HG03175 (cell line): ENCODE measurements around the gene EXPH5.
A peak's percentile ranks its signal among the peaks of the same experiment; 100 is the strongest.
"Not testable (repeated sequence)": the region's sequence is repeated elsewhere in the genome, so short reads cannot be mapped to it uniquely, and the experiment has no call there.

Experiments used
- ATAC-seq: cut with Tn5 transposase; IDR thresholded peaks from one replicate; pipeline ENCODE4 v1.9.1; 2021; ENCODE audit warnings: mild to moderate bottlenecking, moderate library complexity; ENCODE audit not compliant: unreplicated experiment

EXPH5 gene

DNA sequence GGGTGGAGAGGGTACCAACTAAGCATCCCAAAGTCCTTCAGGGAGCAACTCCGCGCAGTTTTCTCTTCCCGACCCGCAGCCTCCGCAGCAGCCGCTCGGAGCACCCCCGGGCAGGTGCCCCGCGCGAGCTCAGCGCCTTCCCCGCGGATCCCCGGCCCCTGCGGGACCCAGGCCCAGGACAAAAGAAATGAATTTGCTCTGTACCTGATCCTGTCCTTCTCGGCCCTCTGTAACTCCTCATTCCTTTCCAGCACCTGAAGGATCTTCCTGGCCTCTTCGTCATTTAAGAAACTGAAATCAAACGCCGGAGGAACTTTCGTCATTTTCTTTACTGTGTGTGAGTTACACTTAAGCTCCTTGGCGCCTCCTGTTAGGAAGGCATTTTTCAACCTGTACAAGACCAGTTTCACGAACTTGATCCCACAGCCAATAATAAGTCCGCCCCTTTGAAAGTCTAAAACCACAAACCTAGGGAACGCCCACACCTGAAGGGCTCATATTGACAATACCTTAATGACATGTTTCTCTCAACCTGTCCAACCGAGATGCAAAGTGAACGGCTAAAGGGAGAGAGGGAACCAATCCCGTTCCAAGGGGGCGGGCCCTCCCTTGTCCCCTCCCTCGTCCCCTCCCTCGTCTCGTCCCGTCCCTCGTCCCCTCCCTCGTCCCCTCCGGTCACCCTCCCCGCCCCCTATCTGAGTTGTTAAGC lies at the start of gene EXPH5:
Gene EXPH5 (minus strand): TSS at position 555 of the 709 bp plus-strand sequence. CDS start 232 bp downstream, at position 323.
- ATAC-seq: peak; percentile 92

- ATAC-seq: not testable (repeated sequence)
Observed at GRCh38 chr11:108641752-108642151, 48.2 kb upstream of the EXPH5 start.

- no peak for ATAC-seq
Observed at GRCh38 chr11:108639146-108639545, 45.6 kb upstream of the EXPH5 start.

GRCh38 chr11:108636222-108636621 lies 42.7 kb upstream of the EXPH5 start:
- ATAC-seq: no peak

GRCh38 chr11:108635106-108635505 lies 41.5 kb upstream of the EXPH5 start:
- no peak for ATAC-seq

DNA sequence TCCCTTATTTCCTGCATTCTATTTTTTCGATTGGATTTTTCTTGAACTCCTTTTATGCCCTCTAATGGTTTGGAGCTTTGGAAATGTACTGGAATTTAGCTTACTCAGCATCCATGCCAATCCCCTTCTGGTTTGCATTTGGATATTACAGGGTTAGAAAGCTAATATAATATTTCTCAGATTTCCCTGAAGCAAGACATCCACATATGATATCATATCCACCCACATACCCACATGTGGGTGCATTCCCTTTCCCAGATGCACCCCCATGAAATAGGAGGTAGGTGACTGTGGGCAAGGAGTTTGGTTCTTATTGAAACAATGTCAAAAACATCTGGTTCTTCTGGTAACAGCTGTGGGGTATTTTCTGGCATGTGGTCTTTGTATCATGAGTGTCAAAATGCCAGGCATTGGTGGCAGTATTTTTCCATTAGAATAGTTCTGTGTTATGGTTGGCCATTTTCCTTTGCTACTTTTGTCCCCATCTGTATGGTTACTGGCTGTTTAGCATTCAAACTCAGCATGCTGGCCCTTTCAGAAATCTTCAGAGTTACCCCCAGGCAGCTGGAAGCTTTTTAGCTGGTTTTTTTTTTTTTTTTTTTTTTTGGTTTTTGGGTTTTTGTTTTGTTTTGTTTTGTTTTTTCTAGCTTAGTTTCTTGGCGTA lies 38.6 kb upstream of the EXPH5 start:
- no peak for ATAC-seq

DNA sequence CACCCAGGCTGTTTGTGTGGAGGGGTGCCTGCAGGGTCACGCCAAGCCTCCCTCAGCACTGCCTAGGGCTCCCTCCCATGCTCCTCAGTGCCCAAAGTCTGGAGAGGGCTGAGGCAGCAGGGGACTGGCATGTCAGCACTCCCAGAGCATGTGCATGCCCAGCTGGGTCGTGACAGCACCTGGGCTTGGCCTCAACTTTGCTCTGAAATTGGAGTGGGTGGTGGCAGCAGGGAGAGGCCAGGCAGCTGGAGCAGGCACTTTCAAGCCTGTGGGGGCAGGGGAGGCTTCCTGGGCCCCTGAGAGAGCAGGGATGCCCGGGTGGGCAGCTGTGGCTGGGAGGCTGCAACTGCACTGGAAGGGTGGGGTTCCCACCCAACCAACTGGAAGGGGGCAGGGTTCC lies 35.7 kb upstream of the EXPH5 start:
- no peak for ATAC-seq

- ATAC-seq: no peak
Observed at GRCh38 chr11:108628812-108629211, 35.2 kb upstream of the EXPH5 start.

GRCh38 chr11:108628326-108628725 lies 34.8 kb upstream of the EXPH5 start:
- no peak for ATAC-seq

DNA sequence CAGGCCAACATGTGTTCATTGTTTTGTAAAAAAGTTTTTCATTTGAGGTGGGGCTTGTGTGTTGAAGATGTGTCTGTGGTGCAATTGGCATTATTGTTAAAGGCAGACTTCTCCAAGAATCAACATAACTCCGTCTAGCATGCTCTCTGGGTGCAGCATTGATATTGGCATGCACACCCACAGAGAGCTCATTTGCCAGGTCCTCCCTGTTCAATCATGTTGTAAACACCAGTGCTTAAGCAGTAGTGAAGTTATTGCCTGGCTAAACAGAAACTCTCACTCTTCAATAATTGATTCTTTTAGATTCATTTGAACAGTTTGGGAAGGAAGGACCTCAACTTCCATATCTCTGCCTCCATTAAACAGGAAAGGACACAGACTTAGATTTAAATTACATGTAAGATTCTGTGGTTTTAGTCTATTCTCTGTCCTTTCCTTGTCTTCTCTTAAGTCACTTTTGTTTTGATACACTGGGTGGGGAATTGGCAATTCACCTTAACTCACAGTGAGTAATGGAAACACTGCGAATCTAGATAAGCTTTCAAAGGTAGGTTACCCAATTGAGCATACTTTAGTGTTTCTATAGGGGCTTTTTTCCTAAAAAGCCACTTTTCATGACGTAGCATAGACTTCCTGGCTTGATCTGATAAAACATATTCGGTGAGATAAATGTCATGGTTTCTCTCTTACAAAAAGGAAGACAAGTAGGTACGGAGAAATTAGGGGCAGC lies 30.8 kb upstream of the EXPH5 start:
- ATAC-seq: no peak

DNA sequence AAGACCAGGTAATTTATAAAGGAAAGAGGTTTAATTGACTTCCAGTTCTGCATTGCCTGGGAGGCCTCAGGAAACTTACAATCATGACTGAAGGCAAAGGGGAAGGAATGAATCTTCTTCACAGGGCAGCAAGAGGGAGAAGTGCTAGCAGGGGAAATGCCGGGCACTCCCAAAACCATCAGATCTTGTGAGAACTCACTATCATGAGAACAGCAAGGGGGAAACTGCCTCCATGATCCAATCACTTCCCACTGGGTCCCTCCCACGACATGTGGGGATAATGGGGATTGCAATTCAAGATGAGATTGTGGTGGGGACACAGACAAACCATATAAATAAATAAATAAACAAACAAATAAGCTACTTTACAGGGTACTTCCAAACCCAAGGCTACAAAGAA lies 28.8 kb upstream of the EXPH5 start:
- ATAC-seq: no peak

- peak; percentile 87 for ATAC-seq
Observed at GRCh38 chr11:108620958-108621772, 27.6 kb upstream of the EXPH5 start.

GRCh38 chr11:108618529-108618928 lies 25.0 kb upstream of the EXPH5 start:
- no peak for ATAC-seq

DNA sequence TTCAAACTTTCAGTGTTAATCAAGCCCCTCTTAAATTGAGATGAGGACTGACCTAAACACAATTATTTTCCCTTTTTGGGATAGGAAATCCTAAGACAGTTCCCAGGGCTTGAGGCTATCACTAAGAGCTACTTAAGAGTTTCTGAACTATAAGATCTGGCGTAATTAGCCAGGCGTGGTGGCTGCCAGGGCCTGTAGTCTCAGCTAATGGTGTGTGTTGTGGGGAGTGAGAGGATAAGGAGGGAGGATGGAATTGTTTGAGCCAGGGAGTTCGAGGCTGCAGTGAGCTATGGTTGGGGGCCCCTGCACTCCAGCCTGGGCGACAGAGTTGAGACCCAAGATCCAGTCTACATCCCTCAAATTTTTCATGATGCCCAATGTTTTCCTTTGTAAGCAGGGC lies 23.5 kb upstream of the EXPH5 start:
- ATAC-seq: no peak

- no peak for ATAC-seq
Observed at GRCh38 chr11:108616549-108616948, 23.0 kb upstream of the EXPH5 start.

GRCh38 chr11:108614086-108614485 lies 20.5 kb upstream of the EXPH5 start:
- no peak for ATAC-seq

GRCh38 chr11:108609682-108610081 lies 16.1 kb upstream of the EXPH5 start:
- no peak for ATAC-seq

DNA sequence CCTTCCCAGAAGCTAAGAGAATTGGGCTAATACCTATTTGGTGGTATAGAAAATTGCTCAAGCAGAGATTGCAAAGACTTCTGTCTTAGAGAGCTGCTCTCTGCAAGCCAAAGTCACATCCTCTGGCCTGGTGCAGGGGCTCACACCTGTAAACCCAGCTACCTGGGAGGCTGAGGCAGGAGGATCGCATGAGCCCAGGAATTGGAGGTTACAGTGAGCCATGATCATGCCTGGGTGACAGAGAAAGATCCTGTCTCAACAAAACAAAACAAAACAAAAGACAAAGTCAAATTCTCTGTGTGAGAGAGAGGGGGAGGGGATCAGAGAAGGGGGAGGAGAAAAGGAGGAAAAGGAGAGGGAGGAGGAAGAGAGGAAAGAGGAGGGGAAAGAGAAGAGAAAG lies 15.0 kb upstream of the EXPH5 start:
- ATAC-seq: no peak

GRCh38 chr11:108606495-108607160 lies 13.1 kb upstream of the EXPH5 start:
- ATAC-seq: no peak

- no peak for ATAC-seq
Observed at GRCh38 chr11:108606070-108606469, 12.5 kb upstream of the EXPH5 start.
